Sigmoid colon (tissue), 7 donors: ENCODE results near the gene ERVW-1. TPM values are rescaled to one million over a fixed set of nuclear protein-coding genes. Genes with fewer than 3 reads are reported as not detected.

Experiments used
- DNase-seq: peaks from one replicate; pipeline ENCODE4 v3.0.0-alpha.2; 2019
- H3K27ac ChIP-seq, 4 donors: fragments of 200-600 bp; sonication (generic); one replicate each; pipeline ENCODE4 v1.5.1; 2016 to 2019; ENCODE audit warnings: mild to moderate bottlenecking in 1 of 4
- H3K27me3 ChIP-seq, 3 donors: fragments of 200-600 bp; sonication (generic); one replicate each; pipeline ENCODE4 v1.5.1; 2019; ENCODE audit warnings: mild to moderate bottlenecking in 1 of 3
- H3K36me3 ChIP-seq, 4 donors: fragments of 200-600 bp; sonication (generic); one replicate each; pipeline ENCODE4 v1.5.1; 2016 to 2019
- H3K4me1 ChIP-seq, 4 donors: fragments of 200-600 bp; sonication (generic); one replicate each; pipeline ENCODE4 v1.5.1; 2017 to 2019
- H3K4me3 ChIP-seq, 4 donors: fragments of 200-600 bp; sonication (generic); one replicate each; pipeline ENCODE4 v1.5.1; 2017 to 2019; ENCODE audit warnings: mild to moderate bottlenecking in 2 of 4, moderate library complexity in 1 of 4
- H3K9me3 ChIP-seq, 4 donors: fragments of 200-600 bp in 3 of 4; sonication (generic) in 3 of 4; one replicate each; pipeline versions ENCODE4 v1.5.1 to v1.6.1; 2013 to 2019
- CTCF ChIP-seq, 4 experiments: fragments of 450-650 bp in 3 of 4; fragments of 200-600 bp in 1 of 4; IDR thresholded peaks; one replicate each; pipeline ENCODE4 v1.5.1; 2016 to 2019; ENCODE audit warnings: antibody characterized with exemption in 4 of 4, mild to moderate bottlenecking in 3 of 4, moderate library complexity in 2 of 4
- EP300 ChIP-seq, 4 donors: sonication (generic); formaldehyde crosslinking; IDR thresholded peaks; one replicate each; pipeline ENCODE4 v1.6.1; 2017; ENCODE audit warnings: antibody characterized with exemption in 4 of 4
- POLR2A ChIP-seq, 2 donors: fragments of 450-650 bp; IDR thresholded peaks; one replicate each; pipeline ENCODE4 v1.6.1; 2016; ENCODE audit warnings: antibody characterized with exemption in 2 of 2, mild to moderate bottlenecking in 2 of 2, moderate library complexity in 2 of 2
- POLR2AphosphoS5 ChIP-seq, 4 donors: sonication (generic); formaldehyde crosslinking; IDR thresholded peaks; one replicate each; pipeline ENCODE4 v1.6.1; 2017; ENCODE audit warnings: antibody characterized with exemption in 4 of 4
- WGBS, 2 donors: extraction: QIAGEN DNeasy Blood & Tissue Kit; methylation state at CpG; one replicate each; pipeline ENCODE4 v1.1.7; 2013; 5-methylcytosine and 5-hydroxymethylcytosine counted together
- intact Hi-C: fragments of 100-400 bp; cut with DNase I; formaldehyde crosslinking; loops from one replicate; pipeline ENCODE4 v1.15.1; 2023
- polyA plus RNA-seq, 3 donors: library from polyadenylated mRNA; stranded (reverse); fragments of 200-250 nt; gene quantifications; one replicate each; pipeline ENCODE4 v1.2.3, GENCODE V29; 2013
- total RNA-seq, 4 donors: library from RNA; depleted of rRNA; stranded (reverse); fragments of >200 nt; gene quantifications; one replicate each; pipeline ENCODE4 v1.1.0, GENCODE V29; 2016
- donor health status: healthy with polysubstance abuse.
- donor health status: Bipolar disorder and iron deficiency.
- donor health status: healthy.

The ERVW-1 gene
- total and polyA plus RNA-seq, 7 donors, result 0.03 TPM; not detected in 6

- Histone ChIP-seq H3K36me3 (peaks cover 4 to 56% (median 9%) of the 10 kb centered on the region in 4 donors), H3K27me3 (no peaks in the 10 kb centered on the region), H3K4me3 (no peak overlapping the region), H3K27ac (no peak overlapping the region), H3K4me1 (no peaks in the 10 kb centered on the region), H3K9me3 (no peaks in the 10 kb centered on the region)
- DNase-seq, result no peak
- WGBS, 2 donors, result 57 to 83% methylated on average over 2 of the region's 2 CpGs
- intact Hi-C loops, result no loop called here
- TF ChIP-seq CTCF (IDR thresholded peaks at IDR 0.05), result no peak
- TF ChIP-seq EP300 (IDR thresholded peaks at IDR 0.05), result no peak
- no peak for TF ChIP-seq POLR2AphosphoS5 (IDR thresholded peaks at IDR 0.05)
- no peak for TF ChIP-seq POLR2A (IDR thresholded peaks at IDR 0.05)
These were observed 17.6 kb downstream of the ERVW-1 start for GRCh38 chr7:92460109-92460508.

GRCh38 chr7:92456236-92456635 is 21.5 kb downstream of the ERVW-1 start:
- no peak overlapping the region for H3K27ac ChIP-seq
- intact Hi-C loops, result no loop called here
- H3K36me3 ChIP-seq, result peaks cover 11 to 78% (median 28%) of the 10 kb centered on the region in 4 donors
- no peak overlapping the region for H3K4me3 ChIP-seq
- no peak for DNase-seq
- TF ChIP-seq EP300 (IDR thresholded peaks at IDR 0.05) (no peak), CTCF (IDR thresholded peaks at IDR 0.05) (no peak), POLR2A (IDR thresholded peaks at IDR 0.05) (no peak), POLR2AphosphoS5 (IDR thresholded peaks at IDR 0.05) (no peak)
- no peaks in the 10 kb centered on the region for H3K9me3 ChIP-seq
- 94 to 97% methylated on average over 2 of the region's 2 CpGs for WGBS, 2 donors
- no peaks in the 10 kb centered on the region for H3K4me1 ChIP-seq
- H3K27me3 ChIP-seq, result no peaks in the 10 kb centered on the region

- peaks cover 10 to 70% (median 33%) of the 10 kb centered on the region in 4 donors for H3K36me3 ChIP-seq
These were observed 26.1 kb downstream of the ERVW-1 start for GRCh38 chr7:92451645-92452044.

GRCh38 chr7:92448205-92448747 is 29.5 kb downstream of the ERVW-1 start:
- no peaks in the 10 kb centered on the region for H3K27me3 ChIP-seq
- peak; percentile 74 for DNase-seq
- peak overlapping the region; percentile 93 to 97 (median 94) for H3K4me3 ChIP-seq
- TF ChIP-seq CTCF (IDR thresholded peaks at IDR 0.05) (peak in 1 of 4 experiments; percentile 18), POLR2AphosphoS5 (IDR thresholded peaks at IDR 0.05) (peak in 1 of 4 donors; percentile 17), EP300 (IDR thresholded peaks at IDR 0.05) (no peak)
- WGBS, 2 donors, result 0 to 1% methylated on average over 11 of the region's 11 CpGs
- peaks cover 6 to 36% (median 17%) of the 10 kb centered on the region in 4 donors for H3K36me3 ChIP-seq
- peak overlapping the region; percentile 93 to 99 (median 97) for H3K27ac ChIP-seq
- no peaks in the 10 kb centered on the region for H3K9me3 ChIP-seq
- intact Hi-C loops, result loop anchor here (2.0 to 5.0 kb wide), 4 partner anchors 201 to 1186 kb away; partner anchors contain the start of genes CYP51A1, FZD1 and LRRD1
- H3K4me1 ChIP-seq, result peaks cover 0 to 11% (median 8%) of the 10 kb centered on the region in 4 donors

More at GRCh38 chr7:92451645-92452044, 26.1 kb downstream of the ERVW-1 start:
- 96 to 97% methylated on average over 2 of the region's 2 CpGs for WGBS, 2 donors
- no peak for DNase-seq
- Histone ChIP-seq H3K27me3 (no peaks in the 10 kb centered on the region), H3K4me1 (peaks cover 0 to 11% (median 8%) of the 10 kb centered on the region in 4 donors), H3K27ac (no peak overlapping the region), H3K9me3 (no peaks in the 10 kb centered on the region), H3K4me3 (no peak overlapping the region)
- intact Hi-C loops, result no loop called here
- no peak for TF ChIP-seq POLR2AphosphoS5 (IDR thresholded peaks at IDR 0.05)
- no peak for TF ChIP-seq CTCF (IDR thresholded peaks at IDR 0.05)
- TF ChIP-seq EP300 (IDR thresholded peaks at IDR 0.05), result no peak
- no peak for TF ChIP-seq POLR2A (IDR thresholded peaks at IDR 0.05)
